HEK293 (cell line): Measurements from ENCODE around the gene PDE10A.

Source experiments
- CTCF ChIA-PET: fragments of 350-600 bp; formaldehyde crosslinking; extraction: SDS; loops from one replicate; lab custom pipeline; 2021; ENCODE audit warnings: antibody characterized with exemption; lab: Yijun Ruan, JAX
- POLR2A ChIA-PET: fragments of 300-600 bp; formaldehyde crosslinking; extraction: SDS; loops from one replicate; lab custom pipeline; 2020; ENCODE audit warnings: antibody characterized with exemption, inconsistent platforms; lab: Yijun Ruan, JAX
- H3K27ac ChIP-seq: fragments of 200-500 bp; sonication (Bioruptor generic); 2 replicates; pipeline ENCODE4 v1.5.1; 2014; ENCODE audit warnings: low read depth, low read length, control low read depth, inconsistent platforms; ENCODE audit errors: extremely low read depth
- H3K36me3 ChIP-seq, 2 experiments: fragments of 200-500 bp in 1 of 2; sonication (Bioruptor generic) in 1 of 2; 1 replicate in 1 of 2; 2 replicates in 1 of 2; pipeline ENCODE4 v1.5.1; 2014 to 2017; ENCODE audit warnings: inconsistent platforms in 2 of 2, low read length in 2 of 2; ENCODE audit not compliant: control insufficient read depth in 2 of 2, insufficient read depth in 1 of 2
- H3K4me1 ChIP-seq: fragments of 200-500 bp; sonication (Bioruptor generic); 2 replicates; pipeline ENCODE4 v1.5.1; 2014; ENCODE audit warnings: mild to moderate bottlenecking, low read length, inconsistent platforms; ENCODE audit not compliant: control insufficient read depth, insufficient read depth
- H3K4me3 ChIP-seq: 2 replicates; pipeline ENCODE4 v1.5.1; 2011; ENCODE audit warnings: low read depth, mild to moderate bottlenecking, control low read depth, low read length, moderate library complexity
- H3K9me3 ChIP-seq: fragments of 200-500 bp; sonication (Bioruptor generic); 2 replicates; pipeline ENCODE4 v1.5.1; 2014; ENCODE audit warnings: low read depth, low read length, inconsistent platforms; ENCODE audit not compliant: control insufficient read depth, insufficient read depth
- BCL11A ChIP-seq: fragments of 450-650 bp; formaldehyde crosslinking; IDR thresholded peaks from 2 replicates; pipeline ENCODE4 v1.5.1; 2016; ENCODE audit warnings: low read depth, missing biosample characterization, missing genetic modification characterization
- BCL11B ChIP-seq: fragments of 450-650 bp; formaldehyde crosslinking; IDR thresholded peaks from 2 replicates; pipeline ENCODE4 v1.5.1; 2016; ENCODE audit warnings: low read depth, missing biosample characterization, missing genetic modification characterization
- FEZF1 ChIP-seq: fragments of 450-650 bp; formaldehyde crosslinking; IDR thresholded peaks from 2 replicates; pipeline ENCODE4 v1.5.1; 2016; ENCODE audit warnings: missing biosample characterization, missing genetic modification characterization
- HIC1 ChIP-seq: fragments of 450-650 bp; formaldehyde crosslinking; IDR thresholded peaks from 2 replicates; pipeline ENCODE4 v1.5.1; 2016; ENCODE audit warnings: missing biosample characterization, missing genetic modification characterization
- HOXD13 ChIP-seq: sonication (generic); formaldehyde crosslinking; IDR thresholded peaks from 2 replicates; pipeline ENCODE4 v1.8.0; 2022; ENCODE audit warnings: missing genetic modification reagents, borderline replicate concordance
- IKZF3 ChIP-seq: fragments of 450-650 bp; IDR thresholded peaks from 2 replicates; pipeline ENCODE4 v1.5.0; 2018; ENCODE audit warnings: missing biosample characterization, mild to moderate bottlenecking, missing genetic modification characterization, moderate library complexity
- INSM2 ChIP-seq: fragments of 450-650 bp; formaldehyde crosslinking; IDR thresholded peaks from 2 replicates; pipeline ENCODE4 v1.5.1; 2016; ENCODE audit warnings: missing biosample characterization, missing genetic modification characterization
- MEIS1 ChIP-seq: sonication (generic); formaldehyde crosslinking; IDR thresholded peaks from 2 replicates; pipeline ENCODE4 v1.8.1; 2022; ENCODE audit warnings: missing genetic modification reagents, mild to moderate bottlenecking, borderline replicate concordance
- PBX3 ChIP-seq: sonication (generic); formaldehyde crosslinking; IDR thresholded peaks from 2 replicates; pipeline ENCODE4 v1.8.1; 2022; ENCODE audit warnings: mild to moderate bottlenecking, moderate library complexity, missing genetic modification reagents
- YY1 ChIP-seq: fragments of 450-650 bp; formaldehyde crosslinking; IDR thresholded peaks from 2 replicates; pipeline ENCODE4 v1.5.1; 2018; ENCODE audit warnings: missing biosample characterization, missing genetic modification characterization
- YY2 ChIP-seq: fragments of 450-650 bp; formaldehyde crosslinking; IDR thresholded peaks from 2 replicates; pipeline ENCODE4 v1.5.1; 2016; ENCODE audit warnings: missing biosample characterization, missing genetic modification characterization
- ZBTB17 ChIP-seq: fragments of 450-650 bp; formaldehyde crosslinking; IDR thresholded peaks from 2 replicates; pipeline ENCODE4 v1.5.1; 2016; ENCODE audit warnings: missing biosample characterization, missing genetic modification characterization
- ZBTB49 ChIP-seq: fragments of 450-650 bp; formaldehyde crosslinking; IDR thresholded peaks from 2 replicates; pipeline ENCODE4 v1.5.1; 2016; ENCODE audit warnings: missing biosample characterization, missing genetic modification characterization, low read depth
- ZBTB8A ChIP-seq: fragments of 450-650 bp; formaldehyde crosslinking; IDR thresholded peaks from 2 replicates; pipeline ENCODE4 v1.5.1; 2016; ENCODE audit warnings: missing biosample characterization, missing genetic modification characterization
- ZFP69B ChIP-seq: fragments of 450-650 bp; formaldehyde crosslinking; IDR thresholded peaks from 2 replicates; pipeline ENCODE4 v1.5.1; 2016; ENCODE audit warnings: missing biosample characterization, missing genetic modification characterization
- ZNF155 ChIP-seq: fragments of 450-650 bp; formaldehyde crosslinking; IDR thresholded peaks from 2 replicates; pipeline ENCODE4 v1.5.1; 2016; ENCODE audit warnings: missing biosample characterization, missing genetic modification characterization
- ZNF16 ChIP-seq: fragments of 450-650 bp; formaldehyde crosslinking; IDR thresholded peaks from 2 replicates; pipeline ENCODE4 v1.5.1; 2016; ENCODE audit warnings: low read depth, missing biosample characterization, missing genetic modification characterization
- ZNF239 ChIP-seq: fragments of 450-650 bp; formaldehyde crosslinking; IDR thresholded peaks from 2 replicates; pipeline ENCODE4 v1.5.1; 2016; ENCODE audit warnings: missing biosample characterization, missing genetic modification characterization
- ZNF335 ChIP-seq: fragments of 450-650 bp; formaldehyde crosslinking; conservative IDR thresholded peaks from 2 replicates; pipeline ENCODE4 v1.5.1; 2016; ENCODE audit warnings: missing biosample characterization, missing genetic modification characterization
- ZNF366 ChIP-seq: fragments of 450-650 bp; formaldehyde crosslinking; conservative IDR thresholded peaks from 2 replicates; pipeline ENCODE4 v1.5.1; 2016; ENCODE audit warnings: missing biosample characterization, missing genetic modification characterization
- ZNF423 ChIP-seq: fragments of 450-650 bp; formaldehyde crosslinking; IDR thresholded peaks from 2 replicates; pipeline ENCODE4 v1.5.1; 2016; ENCODE audit warnings: missing biosample characterization, missing genetic modification characterization
- ZNF48 ChIP-seq: fragments of 450-650 bp; formaldehyde crosslinking; IDR thresholded peaks from 2 replicates; pipeline ENCODE4 v1.5.1; 2016; ENCODE audit warnings: missing biosample characterization, missing genetic modification characterization
- ZNF529 ChIP-seq: fragments of 450-650 bp; formaldehyde crosslinking; IDR thresholded peaks from 2 replicates; pipeline ENCODE4 v1.5.1; 2017; ENCODE audit warnings: missing genetic modification characterization, missing biosample characterization; ENCODE audit not compliant: insufficient replicate concordance
- ZNF561 ChIP-seq: fragments of 450-650 bp; IDR thresholded peaks from 2 replicates; pipeline ENCODE4 v1.5.1; 2018; ENCODE audit warnings: missing biosample characterization, missing genetic modification characterization, borderline replicate concordance
- ZNF585B ChIP-seq: fragments of 450-650 bp; formaldehyde crosslinking; IDR thresholded peaks from 2 replicates; pipeline ENCODE4 v1.5.1; 2016; ENCODE audit warnings: missing biosample characterization, missing genetic modification characterization
- ZNF596 ChIP-seq: fragments of 450-650 bp; IDR thresholded peaks from 2 replicates; pipeline ENCODE4 v1.5.0; 2018; ENCODE audit warnings: missing biosample characterization, mild to moderate bottlenecking, missing genetic modification characterization, moderate library complexity
- ZNF658 ChIP-seq: fragments of 450-650 bp; formaldehyde crosslinking; IDR thresholded peaks from 2 replicates; pipeline ENCODE4; 2016; ENCODE audit warnings: missing biosample characterization, missing genetic modification characterization
- ZNF677 ChIP-seq: fragments of 450-650 bp; IDR thresholded peaks from 2 replicates; pipeline ENCODE4 v1.5.0; 2018; ENCODE audit warnings: missing biosample characterization, mild to moderate bottlenecking, missing genetic modification characterization, moderate library complexity
- ZNF747 ChIP-seq: fragments of 450-650 bp; formaldehyde crosslinking; IDR thresholded peaks from 2 replicates; pipeline ENCODE4 v1.5.1; 2016; ENCODE audit warnings: missing biosample characterization, missing genetic modification characterization
- ZXDB ChIP-seq: fragments of 450-650 bp; formaldehyde crosslinking; IDR thresholded peaks from 2 replicates; pipeline ENCODE4 v1.5.1; 2016; ENCODE audit warnings: missing biosample characterization, missing genetic modification characterization

PDE10A gene

GRCh38 chr6:165674155-165675029, 11.4 kb upstream of the PDE10A start (continued):
- no peak for TF ChIP-seq ZNF239 (tag by site-specific recombination)
- no peak for TF ChIP-seq ZNF529 (tag by site-specific recombination)
- no peak for TF ChIP-seq MEIS1 (CRISPR knock-in tag)
- peak; percentile 88 for TF ChIP-seq ZNF423 (tag by site-specific recombination)
- no peak for TF ChIP-seq ZNF658 (tag by site-specific recombination)
- peak; percentile 70 for TF ChIP-seq YY1 (tag by site-specific recombination)
- TF ChIP-seq PBX3 (CRISPR knock-in tag) = no peak
- TF ChIP-seq ZNF16 (tag by site-specific recombination) = no peak
- TF ChIP-seq ZNF366 (tag by site-specific recombination) = peak; percentile 63
- TF ChIP-seq, all 188 proteins: peak for 65

GRCh38 chr6:165671222-165671768, 8.3 kb upstream of the PDE10A start:
- CTCF ChIA-PET = no interaction called here
- H3K4me3 ChIP-seq = no peak overlapping the region
- no peaks in the 10 kb centered on the region for H3K9me3 ChIP-seq
- H3K4me1 ChIP-seq = peaks cover 11% of the 10 kb centered on the region
- POLR2A ChIA-PET = no interaction called here
- H3K36me3 ChIP-seq = no peaks in the 10 kb centered on the region
- H3K27ac ChIP-seq = no peak overlapping the region
- no peak for TF ChIP-seq HOXD13
- no peak for TF ChIP-seq ZFP69B
- 0 out of 2 replicates have a peak, but pooled peaks have one; percentile 33 for TF ChIP-seq ZNF561 (tag by site-specific recombination)
- TF ChIP-seq INSM2 = no peak
- no peak for TF ChIP-seq HIC1
- no peak for TF ChIP-seq ZXDB
- TF ChIP-seq BCL11A = no peak
- TF ChIP-seq FEZF1 (tag by site-specific recombination) = peak; percentile 74
- 0 out of 2 replicates have a peak, but pooled peaks have one; percentile 22 for TF ChIP-seq ZNF596 (tag by site-specific recombination)
- TF ChIP-seq ZBTB49 (tag by site-specific recombination) = no peak
- peak; percentile 95 for TF ChIP-seq ZBTB8A (tag by site-specific recombination)
- TF ChIP-seq YY2 (tag by site-specific recombination) = no peak
- 0 out of 2 replicates have a peak, but pooled peaks have one; percentile 31 for TF ChIP-seq IKZF3 (tag by site-specific recombination)
- TF ChIP-seq ZNF585B (tag by site-specific recombination) = no peak
- TF ChIP-seq ZBTB17 (tag by site-specific recombination) = peak; percentile 82
- TF ChIP-seq ZNF335 = 0 out of 2 replicates have a peak, but pooled peaks have one; percentile 22
- TF ChIP-seq ZNF48 = no peak
- TF ChIP-seq ZNF747 (tag by site-specific recombination) = no peak
- TF ChIP-seq ZNF155 (tag by site-specific recombination) = no peak
- TF ChIP-seq ZNF677 = no peak
- no peak for TF ChIP-seq BCL11B
